ENCODE results near the gene WAC.

Gene WAC

GRCh38 chr10:28669227-28670173 lies 136.6 kb downstream of the WAC start:
- DNase-seq: no peak
